NCI-H1694 treated with DMSO at 0.1 percent for 48 hours (cell line): ENCODE measurements around the gene OR6N2.

Experiments used
- DNase-seq: peaks from one replicate; lab custom pipeline; 2025; lab: John Stamatoyannopoulos, UW

The OR6N2 gene, protein sequence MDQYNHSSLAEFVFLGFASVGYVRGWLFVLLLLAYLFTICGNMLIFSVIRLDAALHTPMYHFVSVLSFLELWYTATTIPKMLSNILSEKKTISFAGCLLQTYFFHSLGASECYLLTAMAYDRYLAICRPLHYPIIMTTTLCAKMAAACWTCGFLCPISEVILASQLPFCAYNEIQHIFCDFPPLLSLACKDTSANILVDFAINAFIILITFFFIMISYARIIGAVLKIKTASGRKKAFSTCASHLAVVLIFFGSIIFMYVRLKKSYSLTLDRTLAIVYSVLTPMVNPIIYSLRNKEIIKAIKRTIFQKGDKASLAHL

DNA sequence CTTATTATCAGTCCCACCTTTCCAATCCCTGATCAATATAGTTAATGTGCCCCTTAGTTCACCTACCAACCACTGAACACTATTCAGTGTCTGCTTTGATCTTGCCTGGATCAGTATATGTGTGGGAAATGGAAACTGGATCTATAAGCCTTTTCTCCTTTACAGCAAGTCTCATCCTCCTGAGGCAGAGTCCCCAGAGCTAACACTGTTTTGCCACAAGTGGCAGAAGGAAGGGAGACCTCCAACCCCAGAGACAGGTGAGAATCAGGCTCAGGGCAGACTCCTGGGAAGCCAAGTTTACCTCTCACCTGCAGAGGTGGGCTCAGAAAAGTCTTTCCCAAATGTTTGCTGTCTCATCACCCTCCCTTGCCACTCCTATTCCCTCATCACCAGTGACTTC lies at the start of gene OR6N2:
Gene OR6N2 (minus strand): TSS at position 101 of the 400 bp plus-strand sequence. CDS start 3,569 bp downstream, outside the sequence.
- no peak for DNase-seq

DNA sequence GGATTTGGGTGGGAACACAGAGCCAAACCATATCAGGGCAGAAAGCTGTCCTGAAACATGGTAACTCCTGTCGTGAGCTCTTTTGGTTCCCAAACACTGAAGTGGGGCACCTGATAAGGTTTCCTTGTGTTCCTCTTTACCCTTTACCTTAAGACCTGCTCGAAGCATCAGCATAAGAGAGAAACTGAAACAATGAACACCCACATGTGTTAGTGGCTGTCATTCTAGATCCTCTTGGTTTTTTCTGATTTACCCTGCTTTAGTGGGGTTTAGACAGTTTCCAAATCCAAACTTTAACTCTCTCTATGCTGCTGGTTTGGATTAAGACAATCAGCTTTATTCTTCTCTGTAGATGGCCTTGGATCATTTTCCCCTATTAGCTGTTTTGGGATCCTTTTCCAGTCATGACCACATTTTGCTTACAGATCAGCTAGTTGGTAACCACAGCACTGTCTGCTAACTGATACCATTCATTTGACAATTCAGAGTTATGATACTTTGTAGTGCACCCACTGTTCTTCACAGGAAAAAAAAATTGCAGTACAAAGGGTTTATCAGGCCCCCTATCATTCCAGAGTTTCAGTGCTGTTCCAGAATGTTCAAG lies 49.2 kb upstream of the OR6N2 start:
- no peak for DNase-seq

DNA sequence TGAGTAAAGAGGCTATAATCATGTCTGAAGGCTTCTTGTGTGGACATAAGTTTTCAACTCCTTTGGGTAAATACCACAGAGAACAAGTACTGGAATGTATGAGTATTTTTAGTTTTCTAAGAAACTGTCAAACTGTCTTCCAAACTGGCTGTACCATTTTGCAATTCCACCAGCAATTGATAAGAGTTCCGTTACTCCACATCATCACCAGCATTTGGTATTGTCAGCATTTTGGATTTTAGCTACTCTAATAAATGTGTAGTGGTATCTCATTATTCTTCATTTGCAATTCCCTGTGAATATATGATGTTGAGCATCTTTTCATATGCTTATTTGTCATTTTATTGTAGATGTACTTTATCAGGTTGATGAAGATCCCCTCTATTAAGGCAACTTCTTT lies 40.7 kb upstream of the OR6N2 start:
- DNase-seq = no peak

DNA sequence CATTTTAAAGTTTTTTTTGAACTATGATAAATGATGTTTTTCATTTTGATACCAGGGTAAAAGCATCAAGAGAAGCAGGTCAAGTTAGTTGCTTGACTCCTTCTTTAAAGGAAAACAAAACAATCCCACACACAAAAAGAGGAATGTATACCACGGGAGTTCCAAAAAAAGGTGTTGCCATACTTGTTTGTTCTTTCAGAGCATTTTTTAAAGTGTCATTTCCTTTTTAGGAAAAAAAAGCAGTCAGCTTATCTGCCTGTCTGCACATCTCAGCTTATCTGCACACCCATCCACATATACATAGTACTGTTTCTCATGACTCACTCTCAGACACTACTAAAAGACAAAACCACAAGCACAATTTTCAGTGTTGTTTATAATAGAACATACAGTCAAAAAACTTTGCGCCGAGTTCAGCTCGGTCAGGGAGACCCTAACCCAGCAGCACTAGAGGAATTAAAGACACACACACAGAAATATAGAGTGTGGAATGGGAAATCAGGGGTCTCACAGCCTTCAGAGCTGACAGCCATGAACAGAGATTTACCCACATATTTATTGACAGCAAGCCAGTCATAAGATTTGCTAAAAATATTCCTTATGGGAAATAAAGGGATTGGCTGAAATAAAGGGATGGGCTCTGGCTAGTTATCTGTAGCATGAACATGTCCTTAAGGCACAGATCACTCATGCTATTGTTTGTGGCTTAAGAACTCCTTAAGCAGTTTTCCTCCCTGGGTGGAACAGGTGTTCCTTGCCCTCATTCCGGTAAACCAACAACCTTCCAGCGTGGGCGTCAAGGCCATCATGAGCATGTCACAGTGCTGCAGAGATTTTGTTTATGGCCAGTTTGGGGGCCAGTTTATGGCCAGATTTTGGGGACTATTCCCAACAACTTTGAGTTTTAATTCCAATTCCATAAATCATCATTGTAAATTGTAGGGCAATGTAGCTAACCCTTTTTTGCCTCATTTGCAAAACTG lies 38.7 kb upstream of the OR6N2 start:
- DNase-seq = no peak

DNA sequence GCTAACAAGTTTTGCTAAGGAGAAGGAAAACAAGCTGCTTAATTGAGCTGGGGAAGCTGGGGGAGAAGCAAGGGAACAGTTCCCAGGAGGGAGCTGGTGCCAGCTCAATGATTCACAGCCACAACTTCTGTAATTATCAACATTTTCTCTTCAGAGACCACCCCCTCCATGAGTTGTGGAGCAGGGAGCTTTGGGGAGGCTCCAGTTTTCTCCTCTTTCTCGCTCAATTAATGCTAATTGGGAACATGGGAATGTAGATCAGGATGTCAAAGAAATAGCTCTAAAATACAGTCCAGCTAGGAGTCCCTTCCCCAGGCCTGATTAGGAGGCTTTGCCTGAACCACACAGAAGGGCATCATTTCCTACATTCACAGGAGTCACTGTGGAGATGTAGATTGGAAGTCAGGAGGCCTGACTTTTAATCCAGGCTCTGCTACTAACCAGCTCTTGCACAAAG lies 38.0 kb upstream of the OR6N2 start:
- DNase-seq = no peak

DNA sequence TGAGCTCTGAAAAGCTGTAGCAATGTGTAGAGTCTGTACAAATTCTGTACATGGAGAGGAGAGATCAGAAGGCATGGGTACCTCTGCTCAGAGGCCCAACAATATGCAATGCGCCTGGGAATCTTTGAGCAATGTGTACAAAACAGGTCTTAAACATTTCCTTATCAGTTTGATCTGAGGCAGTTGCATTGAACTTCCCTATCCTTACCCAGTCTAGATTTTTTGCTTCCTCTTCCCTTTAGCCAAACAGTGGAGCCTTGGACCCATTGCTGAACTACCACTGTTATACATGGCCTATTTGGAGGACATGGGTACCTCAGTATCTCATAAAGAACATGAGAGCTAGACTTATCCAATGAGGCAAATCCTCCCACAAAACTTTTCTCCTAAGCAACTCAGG lies 37.6 kb upstream of the OR6N2 start:
- no peak for DNase-seq

DNA sequence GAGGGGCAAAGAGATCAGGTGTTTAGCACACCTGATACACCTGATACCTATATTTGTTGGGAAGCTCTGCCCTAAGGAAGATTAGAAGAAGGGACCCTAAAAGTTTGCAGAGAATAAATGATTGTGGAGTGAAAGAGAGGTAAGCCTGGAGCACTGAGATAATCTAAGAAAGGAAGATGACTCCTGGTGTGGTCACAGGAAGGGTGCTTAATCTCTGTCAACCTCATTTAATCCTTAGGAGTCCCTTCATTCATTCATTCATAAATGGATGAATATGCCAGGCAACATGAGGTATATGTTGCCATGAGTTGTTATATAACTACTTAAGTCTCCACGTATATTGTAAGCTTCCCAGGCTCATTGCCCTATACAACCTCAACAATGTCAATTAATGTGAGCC lies 34.0 kb upstream of the OR6N2 start:
- DNase-seq = no peak

DNA sequence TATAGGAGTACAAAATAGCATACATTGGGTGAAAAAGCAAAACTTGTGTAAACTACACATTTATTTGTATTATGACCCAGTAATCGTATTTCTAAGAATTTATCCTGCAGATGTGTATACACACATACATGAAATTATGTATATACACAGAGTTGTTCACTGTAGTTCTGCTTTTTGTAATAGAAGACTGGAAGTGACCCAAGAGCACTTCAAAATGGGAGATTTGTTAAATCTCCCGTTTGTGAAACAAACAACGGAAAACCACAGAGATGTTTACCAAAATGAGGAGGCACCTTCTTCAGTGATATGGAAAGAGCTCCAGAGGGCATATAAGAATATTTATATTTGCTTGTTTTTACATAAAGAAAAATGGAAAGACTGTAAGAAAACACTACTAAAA lies 32.2 kb upstream of the OR6N2 start:
- no peak for DNase-seq

DNA sequence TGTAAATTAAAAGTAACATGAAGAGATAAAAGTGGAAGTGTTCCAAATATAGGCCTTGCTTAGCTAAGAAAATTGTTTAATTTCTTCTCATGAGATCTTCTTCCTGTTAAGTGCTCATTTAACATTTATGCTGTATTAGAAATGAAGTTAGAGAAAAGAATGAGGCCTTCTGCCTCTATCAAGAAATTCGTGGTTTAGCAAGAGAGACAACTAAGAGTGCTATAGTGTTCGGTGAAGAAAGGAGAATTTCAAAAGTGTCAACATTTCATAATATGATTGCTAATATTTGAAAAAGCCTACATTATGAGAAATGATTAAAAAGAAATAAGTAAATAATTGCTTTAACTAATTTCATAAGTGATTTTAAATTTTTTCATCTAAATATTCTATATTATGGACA lies 31.3 kb upstream of the OR6N2 start:
- DNase-seq = no peak

DNA sequence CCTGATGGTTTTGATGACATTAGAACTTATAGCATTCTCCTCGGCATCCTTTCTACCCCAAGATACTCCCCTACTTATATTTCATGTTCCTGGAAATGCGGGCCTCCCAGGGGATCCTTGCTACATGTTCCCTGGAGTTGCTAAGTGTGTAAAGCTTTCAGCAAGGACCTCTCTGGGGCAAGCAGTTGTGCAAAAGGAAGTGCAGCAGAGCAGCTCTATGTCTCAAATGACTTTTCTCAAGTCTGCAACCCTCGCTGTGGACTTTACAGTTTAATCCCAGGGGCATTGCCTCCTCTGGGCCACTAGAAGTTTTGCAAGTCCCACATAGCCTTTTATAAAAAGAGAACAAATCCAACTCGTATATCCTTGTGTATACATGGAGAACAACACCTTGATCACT lies 29.3 kb upstream of the OR6N2 start:
- DNase-seq = no peak

DNA sequence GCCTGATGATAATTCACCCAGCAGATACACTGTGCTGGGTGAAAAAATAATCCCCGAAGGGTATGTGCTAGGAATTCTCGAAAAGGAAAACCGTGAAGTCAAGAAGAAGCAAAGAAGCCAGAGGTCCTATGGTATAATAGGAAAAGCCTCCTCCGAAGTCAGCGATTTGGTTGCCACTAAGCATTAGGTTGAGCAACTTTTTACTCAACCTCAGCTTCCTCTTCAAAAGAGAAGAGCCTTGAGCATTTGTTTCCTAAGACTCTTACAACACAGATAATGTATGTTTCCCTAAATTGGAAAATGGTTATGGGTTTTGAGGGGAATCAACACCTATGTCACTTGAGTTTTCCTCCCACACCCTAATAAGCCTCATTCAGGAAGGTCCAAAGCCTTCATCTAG lies 28.9 kb upstream of the OR6N2 start:
- DNase-seq = no peak

DNA sequence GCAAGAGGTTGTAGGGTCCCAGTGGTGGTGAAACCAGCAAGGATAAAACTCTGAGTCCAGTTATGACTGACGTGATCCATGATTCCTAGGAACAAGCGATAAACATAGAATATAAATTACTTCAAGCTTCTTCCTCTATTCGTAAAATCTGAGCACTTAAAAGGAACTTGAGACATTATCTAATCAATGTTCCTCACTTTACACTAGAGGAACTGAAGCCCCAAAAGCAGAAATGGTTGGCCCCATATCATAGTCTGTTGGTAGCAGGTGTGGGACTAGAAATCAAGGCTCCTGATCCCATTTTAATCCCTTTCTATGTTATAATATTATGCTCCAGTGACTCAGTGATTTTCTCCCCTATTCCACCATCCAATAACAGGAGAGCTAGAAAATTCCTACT lies 28.3 kb upstream of the OR6N2 start:
- no peak for DNase-seq

DNA sequence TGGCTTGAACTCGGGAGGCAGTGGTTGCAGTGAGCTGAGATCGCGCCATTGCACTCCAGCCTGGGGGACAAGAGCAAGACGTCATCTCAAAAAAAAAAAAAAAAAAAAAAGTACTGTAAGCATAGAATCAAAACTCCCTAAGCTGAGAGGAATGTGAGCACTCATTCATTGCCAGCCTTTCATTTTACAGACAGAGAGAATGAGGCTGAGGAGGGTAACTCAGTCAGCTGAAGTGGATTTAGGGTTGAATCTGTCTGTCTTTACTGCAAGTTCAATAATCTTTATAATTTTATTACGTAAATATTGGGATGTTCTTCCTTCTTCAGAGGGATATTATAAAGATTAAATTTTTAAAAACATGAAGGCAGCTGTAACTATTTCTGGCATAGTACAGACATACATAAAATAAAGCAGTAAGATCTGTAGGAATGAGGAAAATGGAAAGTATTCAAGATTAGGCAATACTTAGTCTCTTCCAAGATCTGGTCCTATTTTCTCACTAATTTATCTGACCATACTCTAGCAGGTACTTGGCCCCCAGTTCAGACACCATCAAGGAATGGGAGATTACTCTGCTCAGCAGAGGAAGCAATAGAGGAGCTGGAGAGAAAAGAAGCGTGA lies 26.0 kb upstream of the OR6N2 start:
- no peak for DNase-seq

DNA sequence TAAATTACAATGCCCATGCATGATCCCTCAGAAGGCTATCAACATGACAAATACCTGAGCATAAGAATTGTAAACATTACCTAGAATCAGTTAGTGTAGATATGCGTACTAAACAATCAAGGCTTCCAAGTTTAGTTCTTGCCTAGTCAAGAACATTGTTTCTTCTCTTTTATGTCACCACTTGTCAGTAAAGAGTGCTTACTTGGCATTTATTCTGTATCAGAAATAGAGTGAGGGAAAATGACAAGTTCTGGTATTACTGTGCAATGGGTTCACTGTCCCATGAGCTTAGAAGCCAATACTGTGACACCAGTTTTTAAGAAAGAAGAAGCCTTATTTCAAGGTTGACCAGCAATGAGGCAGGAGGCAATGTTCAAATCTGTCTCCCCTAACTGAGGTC lies 22.7 kb upstream of the OR6N2 start:
- DNase-seq = no peak

DNA sequence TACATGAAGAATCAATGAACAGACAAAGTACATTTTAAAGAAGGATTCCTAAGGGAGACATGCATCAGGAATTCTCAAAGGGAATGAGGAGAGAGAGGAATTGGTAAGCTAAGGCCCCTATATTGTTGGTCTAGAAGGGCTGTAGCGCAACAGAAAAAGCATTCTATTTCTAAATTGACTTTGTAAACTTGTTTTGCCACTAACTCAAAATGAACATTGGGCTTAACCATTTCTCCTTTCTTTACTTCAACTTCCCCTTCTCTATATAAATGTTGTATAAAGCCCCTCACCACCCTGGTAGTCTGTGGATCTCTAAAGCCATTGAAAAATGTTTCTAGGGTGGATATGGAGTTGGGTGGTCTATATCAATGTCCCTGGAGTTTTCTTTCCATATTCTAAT lies 20.4 kb upstream of the OR6N2 start:
- DNase-seq = no peak

DNA sequence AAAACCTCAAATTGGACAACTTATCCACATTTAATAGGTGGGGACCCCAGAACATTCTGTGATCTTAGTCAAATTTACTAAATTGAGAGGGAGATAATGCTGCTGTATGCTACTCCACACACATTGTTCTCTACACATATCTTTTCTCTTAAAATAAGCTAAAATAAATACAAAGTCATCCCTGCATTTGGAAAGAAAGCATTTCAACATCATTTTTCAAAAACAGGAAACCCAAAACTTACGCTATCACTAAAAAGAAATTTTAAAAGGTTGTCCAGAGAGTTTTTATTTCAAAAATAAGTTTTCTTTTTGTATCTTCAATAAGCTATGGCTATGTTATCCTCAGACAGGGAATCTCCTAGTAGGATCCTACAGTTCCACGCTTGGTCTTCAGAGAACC lies 19.5 kb upstream of the OR6N2 start:
- DNase-seq = no peak

DNA sequence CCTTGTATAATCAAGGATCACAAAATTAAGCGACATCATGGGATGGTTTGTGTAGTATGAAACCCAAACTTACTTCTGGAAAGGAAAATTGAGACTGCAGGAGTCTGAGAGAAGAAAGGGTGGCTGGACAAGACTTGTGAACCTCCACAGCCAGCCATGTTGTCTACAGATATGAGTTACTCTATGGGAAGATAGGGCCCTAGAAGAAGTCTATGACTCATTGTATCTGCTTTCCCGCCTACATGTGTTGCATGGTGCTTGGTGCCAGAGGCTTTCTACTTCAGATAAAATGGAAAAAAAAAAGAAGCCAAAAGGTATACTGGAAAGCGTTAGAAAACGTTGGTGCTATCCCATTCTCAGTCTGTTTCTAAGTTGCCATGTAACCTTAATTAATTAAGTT lies 18.7 kb upstream of the OR6N2 start:
- DNase-seq = no peak

DNA sequence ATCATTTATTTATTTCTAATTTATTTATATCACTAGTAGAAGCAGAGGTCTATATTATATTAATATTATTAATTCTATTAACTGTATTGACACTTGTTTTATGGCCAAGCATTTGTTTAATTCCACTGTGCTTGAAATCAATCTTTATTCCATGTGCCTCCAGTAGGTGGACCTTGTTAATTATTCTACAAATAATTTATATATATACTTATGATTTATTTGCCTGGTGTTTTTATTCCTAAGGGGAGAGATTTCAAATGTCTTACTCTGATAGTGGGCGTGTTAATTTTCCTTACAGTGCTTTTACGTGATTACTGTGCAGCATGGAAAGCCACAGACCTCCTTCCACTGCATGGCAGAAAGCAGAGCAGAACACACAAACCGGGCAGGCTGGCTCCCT lies 17.5 kb upstream of the OR6N2 start:
- no peak for DNase-seq

DNA sequence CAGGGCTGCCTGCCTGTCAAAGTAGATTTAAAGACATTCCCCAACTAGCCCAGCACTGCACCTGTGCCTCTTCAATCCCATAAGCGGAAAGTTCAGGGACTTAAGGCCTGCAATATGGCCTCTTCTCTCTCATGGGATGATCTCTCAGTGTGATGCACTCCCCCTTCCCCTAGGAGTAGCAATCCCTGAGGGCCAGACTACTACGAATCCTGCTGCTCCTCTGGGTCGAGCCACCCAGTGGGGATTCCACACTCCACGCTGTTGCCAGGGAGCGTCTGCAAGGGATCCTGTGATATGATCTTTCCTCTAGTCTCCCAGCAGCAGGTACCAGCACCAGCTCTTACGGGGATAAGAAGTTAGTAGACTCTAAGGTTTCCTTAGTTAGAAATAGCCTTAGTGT lies 13.2 kb upstream of the OR6N2 start:
- no peak for DNase-seq

DNA sequence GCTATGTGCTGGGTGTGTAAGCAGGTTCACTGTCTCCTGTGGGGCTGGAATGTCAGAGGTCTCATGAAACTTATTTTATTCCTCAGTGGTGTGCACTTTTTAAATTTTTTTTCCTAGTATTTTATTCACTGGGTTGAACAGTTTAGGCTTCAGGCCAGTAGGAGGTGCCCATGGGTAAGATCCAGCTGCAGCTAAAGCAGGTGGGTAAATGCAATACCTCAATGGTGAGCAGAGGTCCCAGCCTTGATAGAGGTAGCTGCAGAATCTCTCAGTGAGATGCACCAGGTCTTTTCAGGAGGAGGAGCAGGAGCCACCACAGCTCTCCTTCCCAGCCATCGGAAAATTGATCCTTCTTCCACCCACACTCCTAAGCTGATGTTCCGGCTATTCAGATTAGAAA lies 12.6 kb upstream of the OR6N2 start:
- DNase-seq = no peak

DNA sequence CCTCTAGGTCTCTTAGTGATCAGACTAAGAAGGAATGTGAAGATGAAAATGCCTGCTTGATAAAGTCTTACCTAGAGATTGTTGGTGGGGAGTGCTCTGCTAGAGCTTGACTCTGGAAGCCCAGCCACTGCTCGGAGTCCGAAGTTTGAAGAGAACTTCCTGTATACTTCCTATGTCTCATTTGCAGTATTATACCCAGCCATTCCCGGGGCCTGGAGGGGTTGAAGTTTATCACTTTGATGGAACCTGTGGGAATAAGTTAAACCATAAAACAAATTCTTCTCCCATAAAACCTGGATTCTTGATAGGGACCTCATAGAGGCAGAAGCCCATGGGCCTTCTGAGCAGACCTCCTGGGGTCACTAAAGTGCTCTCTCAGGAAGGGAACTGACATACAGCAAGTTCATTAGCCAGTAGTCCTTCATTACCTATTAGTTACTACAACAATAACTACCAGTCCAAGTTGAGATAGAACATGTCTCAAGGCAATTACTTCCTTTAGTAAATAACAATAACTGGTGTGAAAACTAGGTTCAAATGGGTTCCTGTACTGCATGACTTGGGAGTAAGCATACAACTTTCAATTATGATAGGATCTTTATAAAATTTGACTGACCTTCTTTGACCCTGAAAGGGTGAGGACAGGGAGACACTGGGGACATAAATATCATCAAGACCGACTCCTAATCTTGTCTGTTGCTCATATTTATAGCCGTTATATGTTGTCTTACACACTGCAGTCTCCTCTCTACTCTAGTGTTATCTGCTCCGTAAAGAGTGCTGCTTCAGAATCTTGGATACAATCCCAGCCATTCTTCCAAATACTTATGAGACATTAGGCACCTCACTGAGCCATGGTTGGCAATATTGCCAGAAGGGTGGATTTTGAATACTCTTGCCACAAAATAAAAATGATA lies 8.8 kb downstream of the OR6N2 start, which contains the start of gene OR6N1:
Gene OR6N1 (minus strand): TSS at position 246 of the 917 bp plus-strand sequence. CDS start 5,513 bp downstream, outside the sequence.
- DNase-seq = no peak
